SK-N-MC (cell line): ENCODE data around the gene RASA3.

Experiments used
- DNase-seq: peaks from one replicate; pipeline ENCODE4 v3.0.0-alpha.2; 2011; ENCODE audit warnings: low read depth, low spot score
- H3K27ac ChIP-seq: fragments of 200-600 bp; sonication (generic); 2 replicates; pipeline ENCODE4 v1.5.1; 2016; ENCODE audit warnings: mixed run types
- H3K36me3 ChIP-seq: fragments of 200-600 bp; sonication (generic); 2 replicates; pipeline ENCODE4 v1.6.1; 2017; ENCODE audit warnings: antibody characterized with exemption, low read length, mixed read lengths; ENCODE audit not compliant: insufficient read depth
- H3K4me3 ChIP-seq: fragments of 200-600 bp; sonication (generic); 2 replicates; pipeline ENCODE4 v1.5.1; 2016
- H3K9ac ChIP-seq: fragments of 200-600 bp; sonication (generic); 2 replicates; pipeline ENCODE4 v1.8.0; 2017; ENCODE audit warnings: mixed run types, mixed read lengths; ENCODE audit not compliant: insufficient read length
- H3K9me3 ChIP-seq: fragments of 200-600 bp; sonication (generic); 2 replicates; pipeline ENCODE4 v1.6.1; 2017; ENCODE audit warnings: low read depth, mild to moderate bottlenecking, antibody characterized with exemption, low read length, moderate library complexity, mixed read lengths
- EZH2 ChIP-seq: fragments of 200-600 bp; sonication (generic); IDR thresholded peaks from one replicate; pipeline ENCODE4 v1.6.1; 2017; ENCODE audit warnings: antibody characterized with exemption
- FOXP2 ChIP-seq: optimal IDR thresholded peaks from 2 replicates; pipeline ENCODE3; 2011; ENCODE audit warnings: mild to moderate bottlenecking, moderate library complexity; ENCODE audit not compliant: insufficient read depth; ENCODE audit errors: extremely low read length, control extremely low read depth
- POLR2AphosphoS5 ChIP-seq: IDR thresholded peaks from 2 replicates; pipeline ENCODE4 v1.6.1; 2012; ENCODE audit warnings: mild to moderate bottlenecking, low read depth, low read length, borderline replicate concordance

Gene RASA3

DNA sequence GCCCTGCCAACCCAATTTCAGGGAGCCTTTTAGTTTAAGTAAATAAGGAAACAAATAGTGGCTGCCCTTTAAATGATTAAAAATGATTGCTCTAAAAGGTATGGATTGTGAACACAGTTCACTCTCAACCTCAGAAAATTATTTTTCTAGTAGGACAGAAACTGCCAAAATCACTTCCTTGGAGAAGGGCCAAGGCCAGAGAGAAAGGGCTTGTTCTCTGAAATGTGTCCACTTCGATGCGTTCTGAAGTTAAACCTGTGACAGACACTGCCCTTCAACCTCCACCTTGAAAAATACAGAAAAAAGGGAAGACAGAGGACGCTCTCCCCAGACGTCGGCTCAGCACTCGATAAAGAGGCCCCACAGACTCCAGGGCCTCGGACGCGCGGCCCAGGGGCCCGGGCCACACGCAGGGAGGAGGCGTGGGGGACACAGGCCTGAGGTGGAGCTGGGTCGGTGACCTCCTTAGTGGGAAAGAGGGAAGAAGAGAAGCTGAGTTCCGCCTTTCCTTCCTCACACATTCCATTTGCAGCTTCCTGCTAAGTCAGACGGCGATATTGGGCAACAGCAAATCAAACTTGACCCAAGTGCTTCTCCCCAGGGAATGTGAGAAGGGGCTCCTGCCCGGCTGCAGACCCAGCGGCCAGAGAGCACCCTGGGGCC is 63.6 kb downstream of the RASA3 start:
- H3K27ac ChIP-seq = 0 out of 2 replicates have a peak overlapping the region, but pooled peaks have one; percentile 8
- H3K36me3 ChIP-seq = no peaks in the 10 kb centered on the region
- peak overlapping the region; percentile 37 for H3K9ac ChIP-seq
- no peak overlapping the region for H3K4me3 ChIP-seq
- H3K9me3 ChIP-seq = no peaks in the 10 kb centered on the region
- no peak for TF ChIP-seq FOXP2
- TF ChIP-seq EZH2 = no peak
- TF ChIP-seq POLR2AphosphoS5 = no peak
- no peak for DNase-seq

DNA sequence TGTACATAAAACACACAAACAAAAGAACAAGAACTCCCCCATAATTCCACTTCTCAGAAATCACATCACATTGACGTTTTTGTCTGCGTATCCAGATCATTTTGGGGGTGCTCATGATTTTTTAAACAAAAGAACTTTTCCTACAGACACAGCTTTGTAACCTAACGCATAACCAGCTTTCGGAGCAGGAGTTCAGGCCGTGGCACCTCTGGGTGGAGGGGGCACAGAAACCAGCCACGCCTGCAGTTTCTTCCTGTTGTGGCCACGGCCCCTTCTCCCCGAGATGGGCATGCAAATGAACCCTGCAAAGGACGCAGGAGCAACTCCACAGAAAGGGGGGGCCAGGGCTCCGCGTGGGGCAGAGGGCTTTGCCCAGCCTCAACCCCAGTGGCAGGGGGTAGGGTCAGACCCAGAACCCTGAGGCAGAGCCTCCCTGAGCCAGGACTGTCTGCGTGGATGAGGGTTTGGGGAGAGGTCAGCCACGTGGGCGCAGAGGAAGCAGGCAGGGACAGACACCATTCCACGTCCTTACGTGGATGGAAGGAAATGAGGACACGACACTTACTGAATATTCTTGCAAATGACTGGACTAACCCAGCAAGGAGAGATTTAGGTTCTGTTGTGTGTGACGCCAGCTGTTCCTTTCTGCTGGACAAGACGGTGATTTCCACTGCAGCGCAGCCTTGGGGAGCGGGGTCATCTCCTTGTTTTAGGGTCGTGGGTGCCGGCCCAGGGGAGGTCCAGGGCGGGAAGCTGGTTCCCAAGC is 64.4 kb downstream of the RASA3 start:
- H3K27ac ChIP-seq = peak overlapping the region; percentile 79; the same call in 1 of the 2 replicates
- DNase-seq = no peak

DNA sequence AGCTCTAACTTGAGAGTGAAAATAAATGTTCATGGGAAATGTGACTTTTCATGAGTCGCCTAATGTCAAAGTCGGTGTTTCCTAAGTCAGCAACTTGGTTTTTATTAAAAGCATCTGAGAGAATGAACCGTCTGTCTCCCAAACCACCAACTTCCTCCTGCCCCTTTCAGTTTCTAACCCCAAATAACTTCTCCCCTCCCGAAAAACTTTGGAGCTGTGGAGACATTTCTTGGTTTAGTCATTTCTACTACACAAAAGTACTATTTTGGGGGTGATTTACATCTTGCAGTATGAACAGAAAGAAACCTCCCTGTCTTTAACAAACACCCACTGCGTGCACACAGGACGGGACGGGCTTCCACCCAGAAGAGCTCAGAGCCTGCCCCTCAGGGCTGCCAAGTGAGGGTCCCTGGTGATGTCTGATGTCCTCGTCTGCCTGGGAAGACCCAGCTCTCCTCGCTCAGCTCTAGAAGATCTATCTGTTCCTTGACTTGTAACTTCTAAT is 65.0 kb downstream of the RASA3 start:
- Histone ChIP-seq H3K9ac (peak overlapping the region; percentile 16), H3K9me3 (no peaks in the 10 kb centered on the region), H3K36me3 (no peaks in the 10 kb centered on the region), H3K4me3 (no peak overlapping the region; the same call in 1 of the 2 replicates), H3K27ac (peak overlapping the region; percentile 79)
- no peak for DNase-seq
- TF ChIP-seq EZH2 (no peak), FOXP2 (no peak), POLR2AphosphoS5 (no peak)

More for the DNA sequence above, 64.4 kb downstream of the RASA3 start:
- Histone ChIP-seq H3K9ac (no peak overlapping the region), H3K36me3 (no peaks in the 10 kb centered on the region), H3K4me3 (no peak overlapping the region), H3K9me3 (no peaks in the 10 kb centered on the region)
- no peak for TF ChIP-seq FOXP2
- no peak for TF ChIP-seq POLR2AphosphoS5
- TF ChIP-seq EZH2 = no peak

DNA sequence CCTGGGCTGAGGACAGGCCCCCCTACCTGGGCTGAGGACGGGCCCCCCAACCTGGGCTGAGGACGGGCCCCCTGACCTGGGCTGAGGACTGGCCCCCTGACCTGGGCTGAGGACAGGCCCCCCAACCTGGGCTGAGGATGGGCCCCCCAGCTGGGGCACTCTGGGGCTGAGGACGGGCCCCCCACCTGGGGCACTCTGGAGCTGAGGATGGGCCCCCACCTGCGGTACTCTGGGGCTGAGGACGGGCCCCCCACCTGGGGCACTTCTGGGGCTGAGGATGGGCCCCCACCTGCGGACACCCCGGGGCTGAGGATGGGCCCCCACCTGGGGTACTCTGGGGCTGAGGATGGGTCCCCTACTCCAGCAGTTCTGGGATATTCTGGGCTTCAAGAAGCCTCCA is 65.5 kb downstream of the RASA3 start:
- peak overlapping the region; percentile 79 for H3K27ac ChIP-seq

DNA sequence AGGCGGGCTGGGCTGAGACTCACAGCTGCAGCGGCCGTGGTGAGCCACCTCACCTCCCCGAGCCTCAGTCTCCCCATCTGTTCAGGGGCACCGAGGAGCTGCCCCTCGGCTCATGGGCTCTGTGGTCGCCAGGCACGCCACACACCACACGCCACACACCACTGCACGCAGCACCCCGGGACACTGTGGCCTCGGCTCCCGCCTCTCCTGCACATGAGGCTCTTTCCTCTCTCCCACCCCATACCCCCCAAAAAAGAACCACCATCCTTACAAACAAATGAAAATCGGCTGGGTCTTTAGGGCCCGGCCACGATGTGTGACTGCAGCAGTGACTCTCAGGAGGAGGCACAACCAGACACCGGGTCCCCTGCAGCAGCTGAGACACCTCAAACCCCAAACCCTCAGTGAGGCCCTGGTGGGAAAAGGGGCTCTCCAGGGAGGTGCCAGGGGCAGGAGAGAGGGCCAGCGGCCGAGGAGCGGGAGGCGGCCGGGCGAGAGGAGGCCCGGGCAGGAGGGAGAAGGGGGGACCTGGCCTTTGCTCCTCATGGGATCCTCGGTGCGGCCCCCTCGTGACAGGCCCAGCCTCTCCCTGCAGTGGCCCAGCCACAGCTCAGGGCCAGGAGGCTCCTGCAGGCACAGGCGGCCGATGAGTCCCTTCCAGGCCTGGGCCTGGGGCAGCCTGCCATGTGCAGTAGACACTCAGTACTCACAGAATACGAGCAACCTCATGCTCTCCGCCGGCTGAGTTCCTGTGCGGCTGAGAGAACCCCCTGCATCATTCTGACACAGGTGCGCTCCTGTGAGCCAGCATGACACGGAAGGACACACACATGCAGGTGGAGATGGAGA is 66.3 kb downstream of the RASA3 start:
- Histone ChIP-seq H3K36me3 (no peaks in the 10 kb centered on the region), H3K9ac (no peak overlapping the region), H3K4me3 (no peak overlapping the region), H3K27ac (peak overlapping the region; percentile 84), H3K9me3 (no peaks in the 10 kb centered on the region)
- TF ChIP-seq EZH2 (no peak), POLR2AphosphoS5 (no peak), FOXP2 (no peak)
- DNase-seq = no peak

More for the DNA sequence above, 65.5 kb downstream of the RASA3 start:
- H3K36me3 ChIP-seq = no peaks in the 10 kb centered on the region
- H3K9ac ChIP-seq = peak overlapping the region; percentile 16
- no peaks in the 10 kb centered on the region for H3K9me3 ChIP-seq
- DNase-seq = no peak
- no peak for TF ChIP-seq EZH2
- TF ChIP-seq FOXP2 = no peak
- no peak for TF ChIP-seq POLR2AphosphoS5
- no peak overlapping the region; the same call in 1 of the 2 replicates for H3K4me3 ChIP-seq

DNA sequence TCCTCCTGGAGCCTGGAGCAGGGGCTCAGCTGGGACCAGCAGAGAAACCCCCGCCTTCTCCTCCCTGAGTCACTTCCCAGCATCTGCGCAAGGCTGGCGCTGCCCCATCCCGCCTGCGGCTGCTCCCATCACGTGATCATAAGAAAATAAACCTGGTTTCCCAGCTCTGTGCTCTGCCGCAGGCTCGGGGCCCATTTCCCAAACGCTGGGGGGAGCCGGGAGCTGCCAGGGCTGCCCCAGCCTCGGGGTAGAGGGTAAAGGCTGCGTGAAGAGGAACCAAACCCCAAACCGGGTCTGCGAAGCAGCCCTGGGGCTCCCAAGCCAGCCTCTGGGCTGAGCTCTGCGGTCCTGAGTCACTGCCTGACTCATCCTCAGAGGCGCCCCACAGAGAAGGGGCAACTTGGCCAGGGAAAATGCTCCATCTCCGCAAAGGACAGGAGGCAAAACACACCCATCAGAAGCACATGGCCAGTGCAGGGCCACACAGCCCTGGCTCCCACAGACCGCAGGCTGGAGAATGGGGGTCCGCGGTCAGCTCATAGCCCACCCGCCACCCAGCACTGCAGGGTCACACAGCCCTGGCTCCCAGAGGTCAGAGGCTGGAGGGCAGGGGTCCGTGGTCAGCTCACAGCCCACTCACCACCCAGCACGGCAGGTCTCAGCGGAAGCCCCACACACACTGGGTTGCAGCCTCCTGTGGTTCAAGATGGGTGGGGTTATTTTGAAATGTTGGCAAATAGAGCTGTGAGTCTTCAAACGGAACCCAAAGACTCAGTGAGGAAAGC is 67.1 kb downstream of the RASA3 start:
- Histone ChIP-seq H3K9ac (no peak overlapping the region), H3K9me3 (no peaks in the 10 kb centered on the region), H3K4me3 (peak overlapping the region; percentile 63), H3K36me3 (no peaks in the 10 kb centered on the region), H3K27ac (peak overlapping the region; percentile 84)
- peak; percentile 67 for DNase-seq
- TF ChIP-seq EZH2 (no peak), POLR2AphosphoS5 (0 out of 2 replicates have a peak, but pooled peaks have one; percentile 33)

DNA sequence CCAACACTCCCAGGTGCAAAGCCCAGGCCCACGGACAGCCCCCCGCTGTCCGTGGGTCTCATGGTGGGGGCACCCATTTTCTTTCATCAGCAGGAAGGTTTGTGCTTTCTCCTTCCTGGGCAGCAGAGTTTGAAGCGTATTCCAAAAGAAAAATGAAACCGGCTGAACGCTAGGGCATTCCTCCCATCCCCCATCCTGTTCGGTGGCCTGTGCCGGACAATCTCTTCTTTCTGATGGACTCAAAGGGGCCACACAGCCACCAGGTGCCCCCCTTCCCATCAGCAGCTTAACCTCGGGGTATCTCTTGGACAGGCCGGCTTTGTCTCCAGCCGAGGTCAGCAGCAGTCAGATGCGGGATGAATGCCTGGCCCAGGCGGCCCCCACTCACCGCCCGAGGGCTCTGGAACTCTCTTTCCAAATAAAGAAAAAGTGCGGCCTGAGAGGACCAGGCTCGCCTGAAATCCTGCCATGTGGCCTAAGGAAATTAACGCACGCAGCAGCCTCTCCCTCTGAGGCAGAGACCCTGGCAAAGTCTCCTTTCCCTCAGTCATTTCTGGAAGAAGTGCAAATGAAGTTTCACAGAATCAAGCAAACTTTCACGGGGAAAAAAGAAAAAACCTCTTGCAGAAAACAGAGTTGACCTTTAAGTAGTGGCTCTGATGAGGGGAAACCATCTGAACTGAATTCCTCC is 67.8 kb downstream of the RASA3 start:
- H3K9me3 ChIP-seq = no peaks in the 10 kb centered on the region
- H3K4me3 ChIP-seq = peak overlapping the region; percentile 63
- DNase-seq = no peak
- H3K9ac ChIP-seq = peak overlapping the region; percentile 61
- H3K36me3 ChIP-seq = no peaks in the 10 kb centered on the region
- H3K27ac ChIP-seq = peak overlapping the region; percentile 84
- TF ChIP-seq POLR2AphosphoS5 = no peak; the same call in 1 of the 2 replicates
- TF ChIP-seq FOXP2 = no peak
- no peak for TF ChIP-seq EZH2
